BLaER1 (cell line): ENCODE results near the gene MBNL2.

ENCODE experiments used
- H3K27ac ChIP-seq: shearing (Covaris generic); formaldehyde crosslinking; 2 replicates; pipeline ENCODE4 v1.8.1; 2022
- H3K27me3 ChIP-seq: shearing (Covaris generic); formaldehyde crosslinking; 2 replicates; pipeline ENCODE4 v1.8.1; 2022
- H3K36me3 ChIP-seq: shearing (Covaris generic); formaldehyde crosslinking; 2 replicates; pipeline ENCODE4 v1.8.1; 2022
- H3K4me1 ChIP-seq: shearing (Covaris generic); formaldehyde crosslinking; 2 replicates; pipeline ENCODE4 v1.8.1; 2022
- H3K4me2 ChIP-seq: shearing (Covaris generic); formaldehyde crosslinking; 2 replicates; pipeline ENCODE4 v1.8.1; 2022
- H3K4me3 ChIP-seq: shearing (Covaris generic); formaldehyde crosslinking; 2 replicates; pipeline ENCODE4 v1.8.1; 2022
- H3K9ac ChIP-seq: shearing (Covaris generic); formaldehyde crosslinking; 2 replicates; pipeline ENCODE4 v1.8.1; 2022
- H3K9me3 ChIP-seq: shearing (Covaris generic); formaldehyde crosslinking; 2 replicates; pipeline ENCODE4 v1.8.1; 2022
- H4K20me1 ChIP-seq: shearing (Covaris generic); formaldehyde crosslinking; 2 replicates; pipeline ENCODE4 v1.8.1; 2022
- Cebpa-rat ChIP-seq: shearing (Covaris generic); IDR thresholded peaks from 2 replicates; pipeline ENCODE4 v1.8.1; 2022

The MBNL2 gene

DNA sequence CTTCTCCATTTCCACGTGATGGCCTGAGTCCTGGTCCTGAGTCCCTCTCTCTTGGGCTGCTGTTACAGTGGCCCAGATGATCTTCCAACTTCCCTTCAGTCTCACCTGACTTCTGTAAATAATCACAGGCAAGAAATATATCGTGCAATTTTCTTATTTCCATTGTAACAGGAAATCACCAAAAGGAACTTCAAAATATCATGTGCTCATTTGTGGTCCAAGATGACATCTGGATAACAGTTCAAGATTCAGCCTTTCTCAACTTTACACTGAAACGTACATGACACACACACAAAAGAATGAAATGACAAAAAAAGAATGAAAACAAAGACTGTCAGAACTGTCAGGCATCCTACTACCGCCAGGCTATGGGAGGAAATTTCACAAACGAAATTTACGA is 189.9 kb downstream of the MBNL2 start:
- Histone ChIP-seq H3K4me2 (no peak overlapping the region), H3K9ac (no peak overlapping the region), H3K27me3 (no peaks in the 10 kb centered on the region), H3K4me1 (no peaks in the 10 kb centered on the region), H3K9me3 (no peaks in the 10 kb centered on the region), H4K20me1 (no peaks in the 10 kb centered on the region), H3K27ac (no peak overlapping the region), H3K4me3 (no peak overlapping the region), H3K36me3 (no peaks in the 10 kb centered on the region)
- no peak for TF ChIP-seq Cebpa-rat

DNA sequence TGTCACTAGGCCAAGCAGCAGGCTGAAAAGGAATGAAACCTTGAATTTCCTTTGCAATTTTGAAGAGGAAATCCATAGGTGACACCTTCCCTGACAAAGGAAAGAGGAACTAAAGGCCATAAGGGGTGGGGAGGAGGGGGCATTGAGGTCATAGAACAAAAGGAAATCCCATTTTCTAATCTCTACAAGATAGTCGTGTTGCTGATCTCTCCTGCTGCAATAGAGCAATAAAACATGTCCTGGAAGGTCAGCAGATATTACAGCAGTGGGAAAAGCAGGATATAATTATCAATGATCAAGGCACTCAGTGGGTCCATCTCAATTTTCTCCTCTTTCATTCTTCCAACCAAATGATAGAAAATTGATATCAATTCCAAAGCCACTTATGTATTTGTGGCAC is 191.6 kb downstream of the MBNL2 start:
- Histone ChIP-seq H3K4me1 (no peaks in the 10 kb centered on the region), H3K4me2 (no peak overlapping the region), H3K9ac (no peak overlapping the region), H4K20me1 (no peaks in the 10 kb centered on the region), H3K9me3 (no peaks in the 10 kb centered on the region), H3K27me3 (no peaks in the 10 kb centered on the region), H3K4me3 (no peak overlapping the region), H3K27ac (no peak overlapping the region), H3K36me3 (no peaks in the 10 kb centered on the region)
- TF ChIP-seq Cebpa-rat: no peak

DNA sequence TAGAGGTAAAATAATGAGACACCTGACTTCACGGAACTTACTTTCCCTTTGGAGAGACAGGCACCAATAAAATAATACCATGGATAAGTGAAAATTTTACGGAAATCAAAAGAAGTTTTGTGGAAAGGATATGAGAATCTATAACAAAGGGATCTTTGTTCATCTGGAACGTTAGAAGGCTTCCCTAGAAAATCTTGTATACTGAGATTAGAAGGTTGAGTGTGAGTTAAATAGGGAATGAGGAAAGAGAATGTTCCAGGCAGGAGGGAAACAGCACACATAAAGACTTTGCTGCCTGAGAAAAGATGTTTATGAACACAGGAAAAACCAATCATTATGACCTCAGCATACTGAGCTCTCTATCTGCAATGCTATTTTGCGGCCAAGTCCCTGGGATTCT is 192.3 kb downstream of the MBNL2 start:
- Histone ChIP-seq H3K4me3 (no peak overlapping the region), H4K20me1 (no peaks in the 10 kb centered on the region), H3K27me3 (no peaks in the 10 kb centered on the region), H3K36me3 (no peaks in the 10 kb centered on the region), H3K4me2 (no peak overlapping the region), H3K9ac (no peak overlapping the region), H3K4me1 (no peaks in the 10 kb centered on the region), H3K9me3 (no peaks in the 10 kb centered on the region), H3K27ac (no peak overlapping the region)
- no peak for TF ChIP-seq Cebpa-rat

DNA sequence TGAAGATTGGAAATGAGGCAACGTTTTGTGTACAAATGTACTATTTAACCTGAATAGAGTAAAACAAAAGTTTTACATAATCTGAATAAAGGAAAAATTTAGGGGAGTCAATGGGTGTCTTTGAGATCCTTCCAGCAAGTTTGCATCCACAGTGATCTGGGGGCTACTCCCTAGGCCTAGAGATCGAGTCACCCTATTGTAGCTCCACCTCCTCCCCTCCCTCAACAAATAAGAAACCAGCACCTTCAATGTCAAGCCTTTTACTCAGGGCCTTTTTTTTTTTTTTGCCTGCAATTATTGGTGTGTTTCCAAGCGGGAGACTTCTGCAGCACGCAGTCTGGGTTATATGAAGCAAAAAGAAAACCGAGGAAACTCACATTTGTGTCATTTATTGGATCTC is 195.6 kb downstream of the MBNL2 start:
- H3K36me3 ChIP-seq: no peaks in the 10 kb centered on the region
- no peaks in the 10 kb centered on the region for H3K27me3 ChIP-seq
- H3K9ac ChIP-seq: no peak overlapping the region
- H3K27ac ChIP-seq: no peak overlapping the region
- H3K9me3 ChIP-seq: no peaks in the 10 kb centered on the region
- no peak overlapping the region for H3K4me2 ChIP-seq
- TF ChIP-seq Cebpa-rat: no peak
- no peaks in the 10 kb centered on the region for H4K20me1 ChIP-seq
- no peaks in the 10 kb centered on the region for H3K4me1 ChIP-seq
- H3K4me3 ChIP-seq: no peak overlapping the region

DNA sequence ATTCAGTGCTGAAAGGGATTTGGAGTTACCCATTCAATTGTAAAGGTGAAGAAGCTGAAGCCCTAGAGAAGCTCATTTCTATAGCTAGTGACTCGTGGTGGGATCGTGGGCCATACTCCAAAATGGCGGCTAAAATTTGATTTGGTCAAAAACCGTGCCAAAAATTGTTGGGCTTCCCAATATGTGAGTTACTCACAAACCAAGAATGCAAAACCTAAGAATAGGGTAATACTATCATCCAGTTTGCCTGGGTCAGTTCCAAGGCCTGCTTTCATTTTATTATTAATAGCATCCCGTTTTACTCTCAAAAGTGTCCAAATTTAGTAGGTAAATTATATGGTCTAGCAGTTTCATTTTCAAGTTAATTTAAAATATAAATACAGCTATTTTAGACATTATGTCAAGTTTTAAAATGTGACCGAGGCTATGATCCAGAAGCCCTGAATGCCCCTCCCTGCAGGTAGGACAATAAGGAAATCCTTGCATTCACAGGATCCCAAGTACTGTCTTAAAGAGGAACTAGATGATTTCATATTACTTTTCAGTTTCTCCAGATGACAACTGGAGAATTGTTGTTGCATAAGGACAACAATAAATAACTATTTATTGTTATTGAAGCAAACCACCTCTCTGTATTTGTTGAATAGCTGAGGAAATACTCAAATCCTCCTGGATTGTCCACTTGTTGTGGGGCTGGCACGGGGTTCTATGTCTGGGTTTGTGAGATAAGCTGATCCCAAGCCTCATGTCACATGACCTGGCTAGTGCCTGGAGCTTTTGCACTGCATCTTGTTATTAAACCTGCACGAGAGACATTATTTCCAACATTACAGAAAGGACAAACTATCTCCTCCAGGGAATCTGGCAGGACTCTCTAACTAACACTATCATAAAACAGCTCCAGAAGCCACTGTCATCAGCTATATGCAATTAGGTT is 200.3 kb downstream of the MBNL2 start:
- no peaks in the 10 kb centered on the region for H3K4me1 ChIP-seq
- no peak overlapping the region for H3K4me2 ChIP-seq
- H3K27me3 ChIP-seq: no peaks in the 10 kb centered on the region
- no peaks in the 10 kb centered on the region for H4K20me1 ChIP-seq
- no peaks in the 10 kb centered on the region for H3K36me3 ChIP-seq
- H3K27ac ChIP-seq: no peak overlapping the region
- TF ChIP-seq Cebpa-rat: no peak
- H3K9ac ChIP-seq: no peak overlapping the region
- H3K9me3 ChIP-seq: no peaks in the 10 kb centered on the region
- no peak overlapping the region for H3K4me3 ChIP-seq

GRCh38 chr13:97423300-97424045 is 201.3 kb downstream of the MBNL2 start:
- Histone ChIP-seq H3K4me1 (no peaks in the 10 kb centered on the region), H3K4me3 (no peak overlapping the region), H3K9me3 (no peaks in the 10 kb centered on the region), H3K27me3 (no peaks in the 10 kb centered on the region), H3K4me2 (no peak overlapping the region), H4K20me1 (no peaks in the 10 kb centered on the region), H3K36me3 (no peaks in the 10 kb centered on the region), H3K9ac (no peak overlapping the region), H3K27ac (no peak overlapping the region)
- no peak for TF ChIP-seq Cebpa-rat

- Histone ChIP-seq H3K9ac (no peak overlapping the region), H3K36me3 (no peaks in the 10 kb centered on the region), H3K4me1 (no peaks in the 10 kb centered on the region), H3K9me3 (no peaks in the 10 kb centered on the region), H3K27me3 (no peaks in the 10 kb centered on the region), H3K4me2 (no peak overlapping the region), H3K4me3 (no peak overlapping the region), H3K27ac (no peak overlapping the region), H4K20me1 (no peaks in the 10 kb centered on the region)
- no peak for TF ChIP-seq Cebpa-rat
These were observed 203.5 kb downstream of the MBNL2 start for GRCh38 chr13:97425590-97425989.

GRCh38 chr13:97426695-97427094 is 204.6 kb downstream of the MBNL2 start:
- TF ChIP-seq Cebpa-rat: no peak

DNA sequence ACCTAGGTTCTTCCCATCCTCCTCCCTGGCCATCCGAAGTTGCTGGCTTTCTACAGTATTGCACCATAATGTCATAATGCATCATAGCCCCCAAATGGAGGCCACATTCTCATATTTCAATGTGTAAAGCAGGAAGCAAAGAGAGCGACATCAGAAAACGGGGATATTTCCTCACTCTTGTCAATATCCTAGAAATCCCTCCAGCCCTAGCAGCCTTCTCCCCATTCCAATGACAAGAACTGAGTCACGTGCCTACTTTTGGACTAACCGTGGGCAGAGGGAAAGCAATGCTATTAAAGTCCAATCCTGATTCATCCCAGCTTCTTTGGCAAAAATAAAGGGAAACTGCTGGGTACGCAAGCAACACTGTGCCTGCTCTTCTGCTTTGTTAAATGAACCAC is 207.5 kb downstream of the MBNL2 start:
- Histone ChIP-seq H3K27me3 (no peaks in the 10 kb centered on the region), H3K9ac (no peak overlapping the region), H3K4me3 (no peak overlapping the region), H4K20me1 (no peaks in the 10 kb centered on the region), H3K4me2 (no peak overlapping the region), H3K36me3 (no peaks in the 10 kb centered on the region), H3K9me3 (no peaks in the 10 kb centered on the region; the same call in 1 of the 2 replicates), H3K27ac (no peak overlapping the region), H3K4me1 (peaks cover 12% of the 10 kb centered on the region; the same call in 1 of the 2 replicates)
- no peak for TF ChIP-seq Cebpa-rat

More at GRCh38 chr13:97426695-97427094, 204.6 kb downstream of the MBNL2 start:
- Histone ChIP-seq H3K4me3 (no peak overlapping the region), H3K4me1 (peaks cover 3% of the 10 kb centered on the region; the same call in 1 of the 2 replicates), H4K20me1 (no peaks in the 10 kb centered on the region), H3K36me3 (no peaks in the 10 kb centered on the region), H3K4me2 (no peak overlapping the region), H3K9ac (no peak overlapping the region), H3K27me3 (no peaks in the 10 kb centered on the region), H3K27ac (no peak overlapping the region), H3K9me3 (no peaks in the 10 kb centered on the region; the same call in 1 of the 2 replicates)

DNA sequence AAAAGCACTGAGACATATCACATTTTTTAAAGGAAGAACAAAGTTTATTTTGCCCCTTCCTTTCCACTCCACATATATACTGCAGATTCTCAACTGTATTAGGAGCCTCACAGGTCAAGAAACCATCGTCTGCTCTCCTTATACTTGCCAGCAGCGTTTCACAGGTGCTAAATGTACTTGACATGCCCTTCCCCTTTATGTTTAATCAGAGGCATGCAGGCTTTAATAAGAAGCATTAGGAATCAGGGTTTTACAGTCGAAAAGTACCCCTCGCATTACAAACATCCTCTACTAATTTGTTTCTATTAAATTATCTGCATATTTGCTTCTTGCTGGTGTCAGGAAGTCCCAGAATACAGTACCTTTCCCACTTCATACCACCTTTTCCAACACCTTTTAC is 208.2 kb downstream of the MBNL2 start:
- Histone ChIP-seq H3K4me1 (peaks cover 12% of the 10 kb centered on the region), H3K4me2 (no peak overlapping the region), H3K4me3 (no peak overlapping the region), H3K9ac (no peak overlapping the region), H4K20me1 (no peaks in the 10 kb centered on the region; the same call in 1 of the 2 replicates), H3K27me3 (no peaks in the 10 kb centered on the region), H3K27ac (no peak overlapping the region), H3K9me3 (no peaks in the 10 kb centered on the region; the same call in 1 of the 2 replicates), H3K36me3 (no peaks in the 10 kb centered on the region)
- no peak for TF ChIP-seq Cebpa-rat
